Measurements from ENCODE around the gene RBM33. TPM values are rescaled to one million over a fixed set of nuclear protein-coding genes. Genes with fewer than 3 reads are reported as not detected.

Gene RBM33
- total and polyA plus RNA-seq, 2 of the 8 experiments (the other 6 are each of a cell fraction or from before 2014, with no cell fraction given): 16.5 to 64.6 TPM

DNA sequence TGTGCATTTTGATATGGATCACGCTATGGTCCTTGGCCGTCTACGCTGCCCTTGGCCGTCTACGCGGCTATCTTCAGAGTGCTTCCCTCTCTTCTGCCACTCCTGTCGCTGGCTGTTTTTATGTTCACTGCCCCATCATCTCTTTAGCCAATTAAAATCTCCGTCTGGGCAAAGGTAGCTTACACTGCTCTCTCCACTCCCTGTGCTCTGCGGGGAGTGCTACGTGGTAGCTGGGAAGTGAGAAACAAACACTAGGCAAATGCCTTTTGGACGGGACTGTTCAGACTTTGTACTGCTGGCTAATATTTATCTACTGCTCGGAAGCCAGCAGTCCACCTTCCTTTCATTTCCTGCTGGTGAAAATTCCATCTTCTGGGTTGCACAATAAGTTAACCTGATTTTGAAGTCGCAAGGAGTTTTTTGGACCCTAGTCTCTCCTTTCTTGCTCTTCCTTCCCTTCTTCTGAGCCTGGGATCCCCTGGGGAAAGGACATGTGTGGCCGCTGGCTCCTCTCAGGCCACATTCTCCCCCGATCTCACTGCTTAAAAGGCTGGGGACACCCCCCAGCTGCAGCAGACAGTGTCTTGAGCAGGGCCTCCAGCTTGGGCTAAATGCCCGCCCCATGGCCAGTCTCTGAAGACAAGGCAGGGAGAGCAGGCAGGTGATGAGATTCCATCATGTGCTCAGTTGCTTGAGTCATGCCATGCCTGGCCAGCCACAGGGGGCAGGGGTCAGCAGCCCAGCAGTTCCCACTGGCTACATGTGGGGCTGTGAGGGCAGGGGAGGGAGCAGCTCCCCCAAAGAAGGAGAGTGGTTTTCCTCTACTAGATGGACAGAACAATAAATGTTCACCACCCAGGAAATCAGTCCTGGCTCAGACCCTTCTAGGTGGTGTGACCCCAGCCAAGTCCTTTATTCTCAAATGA, 25.5 kb upstream of the RBM33 start:
- no peak overlapping the region for H2BK120ac ChIP-seq (replicated peaks; ENCODE audit: low read depth, low read length)
- 85% methylated on average over 16 of the region's 16 CpGs; no CpG with 5 or more reads in 1 of the 2 experiments for WGBS, 2 experiments (ENCODE audit: extremely low coverage in 1 of 2, insufficient coverage in 1 of 2, insufficient read length in 1 of 2, insufficient replicate concordance in 2 of 2, low coverage in 1 of 2, low lambda C conversion rate in 2 of 2, missing lambda C conversion rate in 1 of 2)
- H2BK20ac ChIP-seq (ENCODE audit: low read length): no peak overlapping the region
- CTCF ChIA-PET (ENCODE audit: partially characterized antibody): interaction anchor here (1.0 kb wide), 1 partner anchor 105 kb away, joined by 4 read pairs; no protein-coding TSS in a partner anchor
- H2BK5ac ChIP-seq (ENCODE audit: low read depth, low read length): no peak overlapping the region
- no peak overlapping the region for H3K23ac ChIP-seq (ENCODE audit: insufficient read length)
- no peak overlapping the region for H3K4ac ChIP-seq (replicated peaks; ENCODE audit: insufficient read length, low read depth, low read length)
- no peak overlapping the region for H3K9ac ChIP-seq (replicated peaks in 1 of 4; ENCODE audit: extremely low read depth in 1 of 4, low read depth in 3 of 4, low read length in 3 of 4)
- H4K91ac ChIP-seq (replicated peaks; ENCODE audit: insufficient read length, low read length): no peak overlapping the region
- H3K18ac ChIP-seq (ENCODE audit: extremely low read depth, low read length): no peak overlapping the region
- H4K5ac ChIP-seq (ENCODE audit: insufficient read length, low read depth, low read length): no peak overlapping the region
- no peaks in the 10 kb centered on the region for H3K79me2 ChIP-seq (ENCODE audit: control insufficient read depth in 1 of 2, insufficient read depth in 2 of 2, low read length in 2 of 2)
- DNase-seq (ENCODE audit: low read depth in 1 of 2, low spot score in 2 of 2): no peak
- no peak overlapping the region for H2BK12ac ChIP-seq (ENCODE audit: low read depth, low read length)
- POLR2A ChIA-PET (ENCODE audit: partially characterized antibody): interaction anchor here (1.2 kb wide), 1 partner anchor 25 kb away, joined by 4 read pairs; the partner anchor contains the start of gene RBM33
- H3K27ac ChIP-seq (ENCODE audit: low read depth, low read length): no peak overlapping the region
- H3K23me2 ChIP-seq (ENCODE audit: low read depth, low read length): no peaks in the 10 kb centered on the region; the same call in 1 of the 2 replicates
- no peak overlapping the region for H3K14ac ChIP-seq (ENCODE audit: insufficient read length)
- peaks cover 2% of the 10 kb centered on the region; the same call in 1 of the 2 replicates for H3K79me1 ChIP-seq (ENCODE audit: low read depth, low read length)
- no peak overlapping the region for H3K4me3 ChIP-seq (ENCODE audit: extremely low read depth in 1 of 4, insufficient read depth in 2 of 4, low read depth in 3 of 4, low read length in 4 of 4)
- H2AFZ ChIP-seq (ENCODE audit: low read length): no peak overlapping the region
- no peaks in the 10 kb centered on the region for H3K27me3 ChIP-seq (replicated peaks in 1 of 4; ENCODE audit: control insufficient read depth in 3 of 4, extremely low read depth in 1 of 4, insufficient read depth in 3 of 4, low read length in 3 of 4)
- H3K36me3 ChIP-seq (ENCODE audit: control insufficient read depth in 2 of 4, insufficient read depth in 4 of 4, low read length in 3 of 4): no peaks in the 10 kb centered on the region
- H4K8ac ChIP-seq (ENCODE audit: extremely low read depth, insufficient read depth, low read length): no peak overlapping the region
- no peak overlapping the region for H3K56ac ChIP-seq (replicated peaks; ENCODE audit: insufficient read length, low read depth, low read length)
- no peak for FAIRE-seq
- H4K20me1 ChIP-seq (replicated peaks in 1 of 2; ENCODE audit: control insufficient read depth in 1 of 2, insufficient read depth in 2 of 2, low read length in 2 of 2): no peaks in the 10 kb centered on the region
- no peaks in the 10 kb centered on the region for H3K9me3 ChIP-seq (ENCODE audit: insufficient read depth in 2 of 2, low read depth in 1 of 2, low read length in 1 of 2)
- H2BK15ac ChIP-seq (ENCODE audit: low read length): no peak overlapping the region
- no peak overlapping the region for H3K4me2 ChIP-seq (ENCODE audit: insufficient read depth in 1 of 2, low read depth in 2 of 2, low read length in 2 of 2)
- H3K4me1 ChIP-seq (replicated peaks in 1 of 4; ENCODE audit: control insufficient read depth in 3 of 4, insufficient read depth in 4 of 4, low read length in 3 of 4): no peaks in the 10 kb centered on the region
- no peak overlapping the region for H2AK5ac ChIP-seq (ENCODE audit: low read depth, low read length)
- TF ChIP-seq, protein P1, sequence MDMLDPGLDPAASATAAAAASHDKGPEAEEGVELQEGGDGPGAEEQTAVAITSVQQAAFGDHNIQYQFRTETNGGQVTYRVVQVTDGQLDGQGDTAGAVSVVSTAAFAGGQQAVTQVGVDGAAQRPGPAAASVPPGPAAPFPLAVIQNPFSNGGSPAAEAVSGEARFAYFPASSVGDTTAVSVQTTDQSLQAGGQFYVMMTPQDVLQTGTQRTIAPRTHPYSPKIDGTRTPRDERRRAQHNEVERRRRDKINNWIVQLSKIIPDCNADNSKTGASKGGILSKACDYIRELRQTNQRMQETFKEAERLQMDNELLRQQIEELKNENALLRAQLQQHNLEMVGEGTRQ (IDR thresholded peaks at IDR 0.05; ENCODE audit: low read length): no peak
- TF ChIP-seq SP2 (IDR thresholded peaks at IDR 0.05; ENCODE audit: low read length): no peak
- TF ChIP-seq RFX5 (IDR thresholded peaks at IDR 0.05; ENCODE audit: borderline replicate concordance, low read depth, low read length): no peak
- TF ChIP-seq BACH1 (IDR thresholded peaks at IDR 0.05; ENCODE audit: low read length): no peak
- TF ChIP-seq JUN (IDR thresholded peaks at IDR 0.05; ENCODE audit: low read depth, low read length): no peak
- no peak for TF ChIP-seq CREB1 (IDR thresholded peaks at IDR 0.05)
- TF ChIP-seq SAP30 (IDR thresholded peaks at IDR 0.05; ENCODE audit: insufficient read depth, insufficient replicate concordance, low read length): no peak
- TF ChIP-seq MAX (IDR thresholded peaks at IDR 0.05): peak; percentile 42; the same call in 1 of the 2 replicates
- TF ChIP-seq E2F6 (IDR thresholded peaks at IDR 0.05): 0 out of 2 replicates have a peak, but pooled peaks have one; percentile 16
- no peak for TF ChIP-seq SUZ12 (IDR thresholded peaks at IDR 0.05; ENCODE audit: low read length)
